Activated CD4-positive, alpha-beta T cell treated with anti-CD3 and anti-CD28 coated beads, Interleukin-2, amount 50 U/mL, for 1 hour (primary cell): Measurements from ENCODE around the gene NTM.

Experiments used
- DNase-seq: peaks from one replicate; pipeline ENCODE4 v3.0.0-alpha.2; 2020

NTM gene

DNA sequence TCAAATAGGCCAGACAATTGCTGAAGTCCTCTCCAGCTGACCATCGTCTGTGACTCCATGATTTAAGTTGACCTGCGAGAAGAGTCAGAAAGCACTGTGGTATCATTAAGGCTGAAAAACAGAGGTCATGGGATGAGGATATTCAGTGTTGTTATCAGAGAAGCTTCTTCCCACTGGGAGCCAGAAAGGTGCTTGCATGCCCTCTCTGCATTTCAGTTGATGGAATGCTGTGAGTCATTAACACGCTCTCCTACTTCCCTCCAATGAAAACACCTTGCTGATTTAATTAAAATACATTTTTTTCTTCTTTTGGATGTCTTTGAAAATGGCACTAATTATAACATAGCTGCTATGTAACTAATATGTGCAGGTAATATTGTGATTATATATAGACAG is 667.0 kb downstream of the NTM start:
- DNase-seq = no peak

DNA sequence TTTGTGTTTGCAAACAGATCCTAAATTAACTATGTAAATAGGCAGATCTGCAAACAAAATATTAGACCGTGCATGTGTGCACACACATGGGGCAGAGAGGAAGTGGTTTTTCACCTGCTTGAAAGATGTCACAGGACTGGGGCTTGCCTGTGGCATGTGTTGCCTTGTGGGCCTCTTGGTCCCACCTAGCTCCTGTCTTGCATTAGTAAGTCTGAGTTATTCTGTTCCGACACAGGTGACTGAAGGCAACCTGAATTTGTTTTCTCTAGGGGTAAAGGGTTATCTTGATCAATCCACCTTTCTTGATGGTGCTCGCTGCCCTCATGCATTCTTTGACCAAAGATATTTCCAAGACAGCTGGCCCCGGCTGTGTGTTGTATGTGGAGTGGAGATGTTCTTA is 667.5 kb downstream of the NTM start:
- DNase-seq = no peak

DNA sequence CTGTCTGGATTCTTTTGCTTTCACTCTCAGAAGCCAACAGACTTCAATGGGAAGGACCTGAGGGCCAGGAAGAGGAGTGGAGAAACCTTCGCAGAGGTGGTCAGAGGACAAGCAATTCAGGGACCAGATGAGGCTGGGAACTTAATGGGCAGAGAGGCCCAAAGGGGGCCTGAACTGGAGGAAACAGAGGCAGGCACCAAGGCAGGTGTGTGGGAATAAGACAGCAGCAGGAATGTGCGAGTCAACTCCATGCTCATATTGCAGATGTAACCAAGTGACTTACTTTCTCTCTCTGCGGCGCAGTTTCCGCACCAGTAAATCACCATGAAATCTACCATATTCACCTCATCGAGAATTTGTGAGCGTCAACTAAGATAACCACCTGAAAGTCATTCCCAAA is 669.1 kb downstream of the NTM start:
- no peak for DNase-seq

DNA sequence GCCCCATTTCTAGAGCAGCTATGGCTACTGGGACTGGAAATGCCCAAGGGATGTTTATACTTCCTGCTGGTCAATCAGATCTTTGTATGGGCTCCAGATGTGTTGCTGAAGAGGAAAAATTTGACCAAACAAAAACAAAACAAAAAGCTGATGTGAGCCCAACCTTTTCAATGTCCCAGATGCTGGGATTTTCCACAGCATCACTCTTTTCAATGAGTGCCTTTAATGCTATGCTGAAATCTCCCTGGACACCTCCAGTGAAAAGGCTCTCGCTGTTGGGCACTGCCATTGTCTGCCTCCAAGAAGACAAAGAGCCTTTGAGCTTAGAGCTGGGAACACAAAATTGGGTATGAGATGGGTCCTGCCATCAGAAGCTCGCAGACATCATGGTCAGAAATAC is 671.9 kb downstream of the NTM start:
- DNase-seq = no peak

DNA sequence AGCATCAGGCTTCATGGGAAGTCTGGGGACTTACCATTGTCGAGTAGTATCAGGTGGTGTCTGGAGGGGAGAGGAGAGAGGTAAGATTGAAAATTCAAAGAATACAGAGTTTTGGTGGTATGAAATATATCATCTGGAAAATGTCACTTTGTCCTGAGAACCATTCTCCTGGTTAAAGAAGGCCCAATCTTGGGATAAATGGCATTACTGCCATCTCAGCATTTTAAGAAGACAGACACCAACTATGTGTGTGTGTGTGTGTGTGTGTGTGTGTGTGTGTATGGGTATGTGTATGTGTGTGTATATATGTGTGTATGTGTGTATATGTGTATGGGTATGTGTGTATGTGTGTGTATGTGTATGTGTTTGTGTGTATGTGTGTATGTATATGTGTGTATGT is 673.3 kb downstream of the NTM start:
- DNase-seq = no peak

DNA sequence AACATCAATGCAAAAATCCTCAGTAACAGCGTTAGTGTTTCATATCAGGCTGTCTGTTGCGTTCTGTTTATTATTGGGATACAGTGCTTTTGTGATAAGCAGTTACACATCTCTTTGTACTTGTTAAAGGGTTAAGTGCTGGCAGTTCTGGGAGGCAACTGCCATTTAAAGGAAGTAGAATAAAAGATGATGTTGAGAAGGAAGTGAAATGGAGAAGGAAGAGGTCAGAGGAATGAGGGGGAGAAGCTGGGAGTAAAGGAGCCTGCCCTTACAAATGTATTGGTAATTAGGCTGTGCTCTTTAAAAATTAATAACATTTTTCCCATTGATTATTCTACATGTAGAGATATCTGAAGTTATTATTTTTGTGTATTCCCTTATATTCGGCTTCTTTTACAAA is 674.7 kb downstream of the NTM start:
- DNase-seq = no peak

DNA sequence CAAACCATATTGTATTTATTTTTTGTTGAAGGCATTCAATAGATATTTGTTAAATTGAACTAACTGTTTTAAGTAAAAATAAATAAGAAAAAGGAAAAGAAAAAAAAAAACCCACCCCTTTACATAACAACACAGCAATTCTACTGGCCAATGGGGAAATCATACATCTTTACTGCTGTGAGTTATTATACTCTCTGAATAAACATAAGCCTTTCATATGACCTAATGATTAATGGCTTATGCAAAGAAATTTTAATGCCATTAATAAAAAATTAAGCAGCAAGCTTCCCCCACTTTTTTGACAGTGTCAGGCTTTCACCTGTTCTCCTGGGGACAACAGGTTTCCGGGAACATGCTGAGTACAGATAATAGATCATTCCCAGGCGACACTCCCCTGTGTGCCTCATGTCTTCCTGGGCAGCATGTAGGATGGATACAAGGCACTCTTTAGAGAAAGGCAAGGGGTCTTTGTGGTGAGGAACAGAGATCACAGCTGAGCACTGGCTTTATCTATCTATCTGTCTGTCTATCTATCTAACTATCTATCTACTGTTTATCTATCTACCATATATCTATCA is 676.0 kb downstream of the NTM start:
- no peak for DNase-seq

DNA sequence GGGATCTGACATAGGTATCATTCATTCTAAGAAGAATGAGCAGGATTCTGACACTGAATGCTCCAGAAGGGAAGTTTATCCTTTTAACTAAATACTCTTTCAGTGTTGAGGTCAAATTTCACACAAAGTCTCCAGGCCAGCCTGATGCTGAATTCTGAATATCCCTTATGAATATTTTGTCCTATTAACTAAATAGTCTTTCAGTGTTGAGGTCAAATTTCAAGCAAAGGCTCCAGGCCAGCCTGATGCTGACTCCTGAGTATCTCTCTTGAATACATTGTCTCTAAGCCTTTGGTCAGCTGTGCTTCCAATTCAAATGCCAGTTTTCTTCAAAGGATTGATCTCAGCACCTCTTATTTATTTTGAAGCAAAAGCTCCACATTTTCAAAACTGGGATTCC is 676.8 kb downstream of the NTM start:
- DNase-seq = no peak

DNA sequence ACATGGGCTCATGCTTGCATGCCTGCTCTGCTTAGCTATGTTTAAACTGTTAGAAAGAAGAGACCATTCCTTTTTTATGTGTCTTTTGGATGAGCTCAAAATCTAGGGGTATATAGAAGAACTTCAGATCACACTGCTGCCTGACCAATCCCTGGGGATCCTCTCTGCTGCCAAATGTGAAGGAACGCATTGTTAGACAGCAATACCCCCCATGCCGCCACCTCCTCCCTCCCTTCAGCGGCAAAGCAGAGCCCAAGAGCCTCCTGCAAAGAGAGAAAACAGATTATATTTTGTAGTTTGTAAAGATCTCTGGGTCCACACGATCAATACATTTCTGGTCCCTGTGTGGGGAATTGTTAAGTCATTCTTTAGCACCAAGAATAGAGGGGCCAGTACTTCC is 677.6 kb downstream of the NTM start:
- no peak for DNase-seq

DNA sequence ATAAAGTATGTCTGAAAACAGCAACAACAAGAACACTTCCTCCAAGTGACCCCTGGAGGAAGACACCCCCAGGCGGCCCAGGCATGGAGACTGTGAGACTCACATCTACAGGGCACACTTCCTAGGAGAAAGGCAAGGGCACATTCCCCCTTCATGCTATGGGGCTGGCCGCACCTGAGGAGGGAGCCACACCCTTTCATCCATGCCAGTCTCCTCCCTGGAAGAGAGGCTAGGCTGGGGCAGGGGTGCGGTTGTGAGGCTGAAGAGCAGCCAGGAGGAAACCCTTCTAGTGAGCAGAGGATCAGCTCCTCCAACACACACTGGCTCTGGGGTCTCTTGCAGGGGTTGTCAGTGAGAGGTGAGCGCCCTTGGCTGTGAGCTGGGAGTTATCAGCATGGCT is 678.8 kb downstream of the NTM start:
- DNase-seq = no peak

DNA sequence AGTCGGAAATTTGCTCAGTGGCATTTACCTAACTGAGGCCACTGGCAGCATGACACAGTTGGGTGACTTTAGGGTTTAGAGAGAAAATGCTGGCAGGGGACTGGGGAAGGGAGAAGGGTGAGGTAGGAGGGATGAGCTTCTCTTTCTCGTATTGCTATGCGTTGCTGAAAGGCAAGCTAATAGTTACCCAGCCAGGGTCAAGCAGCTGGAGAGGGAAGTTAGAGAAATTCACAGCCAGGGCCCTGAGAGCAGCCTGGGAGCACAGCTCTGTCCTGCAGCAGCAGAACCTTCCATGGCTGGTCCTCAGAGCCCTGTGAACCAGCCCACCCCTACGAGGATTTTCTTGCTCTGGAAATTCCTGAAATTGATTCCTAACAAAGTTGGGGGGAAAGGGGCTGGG is 679.6 kb downstream of the NTM start:
- DNase-seq = no peak

DNA sequence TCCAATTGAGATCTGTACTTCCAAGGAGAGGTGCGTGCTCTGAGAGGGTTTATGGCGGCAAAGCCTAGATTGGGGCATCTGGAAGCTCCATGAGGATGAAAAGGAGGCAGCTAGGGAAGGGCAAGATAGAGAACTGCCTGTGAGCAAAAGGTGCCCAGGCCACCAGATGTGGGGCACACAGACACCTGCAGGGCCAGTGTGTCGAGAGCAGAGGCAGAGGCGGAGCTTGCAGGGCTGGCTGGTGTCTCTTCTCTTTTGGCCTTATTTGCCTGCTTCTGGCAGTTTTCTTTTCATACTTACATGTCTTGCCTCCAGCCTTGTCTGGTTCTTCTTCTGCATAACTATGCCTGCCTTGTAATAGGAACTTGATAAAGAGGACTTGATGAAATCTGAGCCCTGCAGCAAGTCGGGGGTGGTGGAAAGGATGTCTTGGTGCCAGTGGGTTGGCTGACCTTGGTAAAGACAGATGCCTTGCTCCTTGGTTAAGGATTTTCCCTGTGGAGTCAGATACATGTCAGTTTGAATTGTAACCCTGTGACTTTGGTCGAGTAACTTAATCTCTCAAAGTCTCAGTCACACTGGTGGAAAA is 680.3 kb downstream of the NTM start:
- no peak for DNase-seq

DNA sequence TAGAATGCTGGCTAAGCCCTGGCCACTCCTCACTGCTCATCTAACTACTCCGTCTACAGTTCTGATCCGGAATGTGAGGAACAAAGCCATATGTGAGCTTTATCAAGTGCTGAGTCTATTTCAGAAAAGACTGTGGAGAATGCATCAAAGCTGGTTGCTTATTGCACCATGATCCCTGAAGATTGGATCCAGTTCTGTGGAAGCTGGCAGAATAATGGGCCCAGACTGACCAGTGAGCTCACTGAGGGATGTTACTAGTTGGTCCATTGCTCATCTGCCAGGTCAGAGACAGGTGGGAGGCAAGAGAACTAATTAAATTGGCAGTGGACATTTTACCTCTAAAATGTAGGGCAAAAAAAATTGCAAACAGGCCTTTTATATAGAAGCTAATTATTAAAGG is 681.3 kb downstream of the NTM start:
- no peak for DNase-seq

DNA sequence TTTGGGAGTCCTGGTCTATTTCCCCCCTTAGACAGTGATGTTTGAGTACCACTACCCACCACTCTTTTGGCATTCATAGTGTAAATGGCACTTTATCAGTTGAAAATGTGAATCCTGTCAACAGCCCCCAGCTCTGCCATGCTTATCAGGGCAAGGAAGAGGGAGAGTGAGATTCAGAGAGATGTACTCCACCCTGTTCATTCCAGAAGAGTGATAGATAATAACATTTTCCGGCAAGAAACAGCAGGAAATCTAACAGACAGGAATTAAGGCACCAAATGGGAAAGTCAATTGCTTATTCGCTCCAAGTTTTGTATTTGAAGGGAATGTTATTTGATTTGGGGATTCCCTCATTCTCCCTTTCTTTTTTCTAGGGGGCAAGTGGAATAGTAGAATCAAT is 681.9 kb downstream of the NTM start:
- no peak for DNase-seq

DNA sequence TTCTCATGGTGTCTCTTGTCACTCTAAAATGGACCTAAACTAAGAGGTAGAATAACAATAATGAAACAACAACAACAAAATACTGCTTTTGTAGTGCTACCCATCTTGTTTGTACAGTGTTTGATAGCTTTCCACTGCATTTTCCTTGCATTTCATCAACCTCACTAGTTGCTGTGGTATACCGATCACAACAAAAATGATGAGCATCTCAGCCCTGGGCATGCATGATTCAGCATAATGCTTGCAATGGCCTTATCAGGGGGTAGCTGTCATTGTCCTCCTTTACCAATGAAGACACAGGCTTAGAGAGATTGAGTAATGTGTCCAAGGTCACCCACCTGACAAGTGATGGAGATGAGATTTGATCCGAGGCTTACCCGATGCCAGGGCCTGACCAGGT is 682.5 kb downstream of the NTM start:
- DNase-seq = no peak

DNA sequence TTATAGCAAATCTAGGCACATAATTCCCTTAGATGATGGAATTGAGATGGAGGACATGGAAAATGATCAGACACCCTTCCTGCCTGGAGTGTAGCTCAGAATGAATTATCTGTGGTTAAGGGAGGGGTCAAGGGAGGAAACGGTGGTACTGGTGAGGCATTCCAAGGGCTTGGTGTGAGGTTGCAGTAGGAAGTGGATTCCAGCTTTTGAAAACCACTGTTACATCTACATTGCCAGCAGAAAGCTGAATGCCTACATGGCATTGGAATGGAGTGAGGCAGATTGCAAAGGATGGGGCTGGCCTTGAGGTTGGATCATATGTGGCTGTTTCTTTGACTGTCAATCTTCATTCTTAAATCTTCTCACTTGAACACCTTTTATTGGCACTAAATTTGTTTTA is 684.4 kb downstream of the NTM start:
- no peak for DNase-seq

DNA sequence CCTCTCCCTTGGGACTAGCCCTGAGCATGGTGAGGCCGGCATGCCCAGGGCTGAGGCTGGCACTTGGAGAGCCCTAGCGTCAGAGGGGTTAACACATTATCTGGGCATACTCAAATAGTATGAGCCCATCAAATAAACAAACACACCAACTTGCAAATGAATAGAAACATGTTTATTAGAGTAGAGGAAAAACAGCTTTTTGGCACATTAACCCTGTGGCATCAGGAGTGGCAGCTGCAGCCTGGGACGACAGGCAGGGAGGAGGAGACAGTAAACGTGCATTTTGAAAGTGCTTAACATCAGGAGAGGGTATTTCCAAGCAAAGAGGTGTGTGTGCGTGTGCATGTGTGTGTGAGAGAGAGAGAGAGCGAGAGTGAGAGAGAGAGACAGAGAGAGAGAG is 684.9 kb downstream of the NTM start:
- no peak for DNase-seq

DNA sequence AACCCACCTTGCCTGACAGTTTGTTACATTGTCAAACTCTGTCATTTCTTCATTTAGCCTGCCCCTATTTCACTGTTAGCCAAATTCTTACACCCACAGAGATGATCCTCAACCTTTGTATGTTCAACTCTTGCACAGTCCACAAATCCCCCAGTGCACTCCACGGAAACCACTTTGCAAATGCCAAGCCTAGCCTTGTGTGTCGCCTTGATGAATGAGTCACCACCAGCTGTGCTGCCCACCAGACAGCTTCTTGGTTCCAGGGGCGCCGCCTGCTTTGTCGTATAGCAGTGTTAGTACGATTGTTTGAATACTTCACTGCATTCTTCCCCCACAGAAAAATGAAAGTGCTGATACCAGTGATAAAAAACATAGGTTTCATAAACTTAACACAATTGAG is 686.3 kb downstream of the NTM start:
- no peak for DNase-seq

DNA sequence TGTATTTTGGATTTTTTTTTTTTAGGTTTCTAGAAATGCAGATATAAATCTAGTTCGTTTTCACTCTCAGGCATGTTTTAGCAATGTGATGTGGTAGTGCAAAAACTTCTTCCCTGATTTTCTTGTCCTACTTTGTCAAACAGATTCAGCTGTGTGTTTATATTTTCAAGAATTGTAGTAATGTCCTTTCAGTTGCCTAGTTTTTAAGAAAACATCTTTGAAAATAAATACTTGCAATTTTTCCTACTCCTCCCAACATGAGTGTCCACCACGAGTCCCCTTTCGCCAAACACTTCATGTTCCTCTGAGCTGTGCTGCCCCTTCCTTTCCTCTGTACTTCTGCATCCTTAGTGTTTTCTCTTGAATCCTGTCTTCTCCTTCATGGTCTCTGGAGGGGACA is 686.9 kb downstream of the NTM start:
- no peak for DNase-seq

DNA sequence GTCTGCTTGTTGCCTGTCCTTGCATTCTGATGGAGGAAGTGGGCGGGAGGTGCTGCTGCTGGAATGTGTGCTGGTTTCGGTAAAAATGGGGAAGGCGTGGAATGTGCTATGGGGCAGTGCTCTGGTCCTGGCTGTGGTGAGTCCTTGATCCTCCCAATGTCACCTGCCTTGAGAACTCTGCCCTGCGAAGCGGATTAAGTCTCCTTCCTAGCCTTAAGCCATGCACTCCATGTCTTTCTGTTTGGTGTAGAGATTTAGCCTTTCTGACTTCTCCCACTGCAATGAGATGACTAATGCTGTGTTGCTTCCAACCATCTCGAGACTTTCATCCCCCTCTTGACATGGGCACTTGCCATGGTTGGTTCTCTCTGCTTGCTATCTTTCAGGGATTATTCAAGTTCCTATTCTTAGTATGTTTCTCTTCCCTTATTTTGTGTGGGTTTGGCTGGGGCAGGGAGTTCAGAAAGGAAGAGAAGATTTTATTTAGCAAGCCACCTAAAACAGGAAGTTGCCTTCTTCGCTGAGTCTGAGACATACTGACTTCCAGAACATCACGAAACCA is 687.9 kb downstream of the NTM start:
- DNase-seq = no peak

DNA sequence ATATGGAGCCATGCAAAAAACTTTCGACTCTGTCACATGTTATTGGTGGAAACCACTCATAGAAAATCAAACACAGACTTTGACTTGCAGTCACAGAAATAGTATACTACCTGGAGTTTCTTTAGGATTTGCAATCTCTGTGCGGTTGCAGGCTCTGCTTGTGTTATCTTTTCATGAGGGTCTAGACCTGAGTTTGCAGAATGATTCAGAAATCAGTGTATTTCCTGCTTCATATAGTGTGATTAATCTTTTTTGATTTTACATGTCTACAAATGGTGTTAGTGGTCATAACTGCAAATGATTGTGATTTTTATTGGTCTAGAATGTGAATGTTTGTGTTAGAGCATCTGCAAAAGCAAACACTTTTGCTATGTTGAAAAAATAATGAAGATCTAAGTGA is 690.2 kb downstream of the NTM start:
- no peak for DNase-seq

DNA sequence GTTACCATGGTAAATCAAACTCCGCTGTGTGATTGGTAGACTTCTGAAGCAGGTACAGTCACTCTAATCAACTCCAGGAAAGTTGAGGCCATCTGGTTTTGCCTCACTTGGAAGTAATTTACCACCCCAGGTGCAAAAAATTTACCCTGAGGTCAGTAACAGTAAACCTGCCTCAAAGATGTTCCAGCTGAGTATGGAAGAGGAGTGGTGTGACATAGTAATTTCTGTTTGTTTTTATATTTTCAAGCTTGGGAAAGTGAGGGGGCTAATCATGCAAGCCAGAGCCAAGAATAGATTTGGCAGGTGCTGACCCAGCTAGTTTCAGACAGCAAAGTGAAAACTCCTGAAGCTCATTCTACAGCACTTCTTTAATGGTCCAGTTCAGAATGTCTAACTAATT is 691.6 kb downstream of the NTM start:
- DNase-seq = no peak

DNA sequence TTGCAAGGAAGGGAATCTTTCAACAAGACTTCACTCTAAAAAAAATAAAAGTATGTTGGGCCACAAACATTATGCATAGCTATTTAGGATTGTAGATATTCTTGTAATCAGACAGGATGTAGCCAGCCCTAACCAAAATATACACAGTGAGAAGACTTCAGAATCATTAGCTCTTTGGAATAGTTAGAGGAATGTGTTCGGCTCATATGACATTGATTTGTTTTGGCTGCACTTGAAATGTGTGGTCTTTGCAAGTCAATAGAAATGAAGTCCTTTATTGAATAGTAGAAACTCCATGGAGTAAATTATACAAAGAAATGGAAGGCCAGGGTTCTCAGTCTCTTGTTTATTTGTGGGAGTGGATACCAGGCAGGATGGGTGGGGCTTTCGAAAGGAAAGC is 692.1 kb downstream of the NTM start:
- DNase-seq = no peak

DNA sequence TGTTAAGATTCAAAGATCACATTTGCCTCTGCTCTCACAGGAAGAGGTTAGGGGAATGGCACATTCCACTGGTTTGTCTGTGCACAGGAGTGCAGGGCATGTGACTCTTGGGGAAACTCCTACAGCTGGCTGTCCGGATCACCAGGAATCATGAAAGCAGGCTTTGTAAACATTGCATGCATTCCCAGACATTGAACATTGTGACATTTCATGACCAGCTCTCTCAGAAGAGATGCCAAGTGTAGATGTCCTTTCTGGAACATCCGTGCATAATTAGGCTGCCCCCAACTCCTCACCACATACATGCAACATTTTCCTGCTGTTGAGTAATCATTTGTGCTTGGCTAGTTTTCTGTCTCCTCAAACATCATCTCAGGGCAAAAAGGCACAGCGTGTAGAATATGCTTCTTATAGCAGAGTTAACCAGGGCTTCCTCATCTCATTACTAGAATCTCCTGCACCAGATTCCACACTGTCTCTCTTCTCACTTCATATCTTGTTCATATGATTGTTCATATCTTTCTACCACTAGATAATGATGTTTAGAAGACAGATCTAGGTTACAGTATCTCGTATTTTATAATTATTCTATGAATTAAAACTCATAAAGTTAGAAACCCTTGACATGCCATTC is 694.7 kb downstream of the NTM start:
- DNase-seq = no peak

DNA sequence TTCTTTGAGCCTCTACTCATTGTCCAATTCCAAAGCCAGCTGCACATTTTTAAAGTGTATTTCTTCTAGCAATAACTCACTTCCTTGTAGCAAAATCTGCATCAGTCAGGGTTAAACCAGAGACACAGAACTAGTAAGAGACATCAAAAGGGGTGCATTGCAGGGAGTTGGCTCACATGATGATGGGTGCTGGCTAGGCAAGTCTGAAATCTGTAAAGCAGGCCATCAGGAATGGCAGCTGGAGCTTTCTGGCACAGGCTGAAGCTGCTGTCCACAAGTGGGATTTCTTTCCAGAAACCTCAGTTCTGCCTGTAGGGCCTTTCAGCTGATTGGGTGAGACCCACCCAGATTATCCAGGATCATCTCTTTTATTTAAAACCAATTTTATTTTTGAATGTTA is 698.1 kb downstream of the NTM start:
- DNase-seq = no peak
